Parathyroid adenoma (tissue), 2 donors: ENCODE data around the gene CNGA2.

Source experiments
- H2AFZ ChIP-seq: fragments of 300-600 bp; sonication (generic); one replicate; pipeline ENCODE4 v1.7.0; 2017; ENCODE audit warnings: antibody characterized with exemption, mild to moderate bottlenecking
- H3K27ac ChIP-seq: fragments of 300-600 bp; sonication (generic); one replicate; pipeline ENCODE4 v1.7.0; 2017
- H3K27me3 ChIP-seq: fragments of 300-600 bp; sonication (generic); one replicate; pipeline ENCODE4 v1.7.0; 2017; ENCODE audit warnings: low read length; ENCODE audit not compliant: control insufficient read depth, insufficient read depth
- H3K36me3 ChIP-seq: fragments of 300-600 bp; sonication (generic); one replicate; pipeline ENCODE4 v1.7.0; 2017; ENCODE audit warnings: low read length; ENCODE audit not compliant: control insufficient read depth, insufficient read depth
- H3K4me1 ChIP-seq: fragments of 300-600 bp; sonication (generic); one replicate; pipeline ENCODE4 v1.7.0; 2017; ENCODE audit warnings: control low read depth
- H3K4me2 ChIP-seq: fragments of 300-600 bp; sonication (generic); one replicate; pipeline ENCODE4 v1.7.0; 2017; ENCODE audit warnings: low read length
- H3K4me3 ChIP-seq: fragments of 300-600 bp; sonication (generic); one replicate; pipeline ENCODE4 v1.7.0; 2017; ENCODE audit warnings: low read depth, low read length
- H3K79me2 ChIP-seq: fragments of 300-600 bp; sonication (generic); one replicate; pipeline ENCODE4 v1.7.0; 2017; ENCODE audit warnings: control low read depth
- H3K9ac ChIP-seq: fragments of 300-600 bp; sonication (generic); one replicate; pipeline ENCODE4 v1.7.0; 2017; ENCODE audit warnings: mild to moderate bottlenecking
- H3K9me3 ChIP-seq: fragments of 300-600 bp; sonication (generic); one replicate; pipeline ENCODE4 v1.7.0; 2017; ENCODE audit warnings: low read length; ENCODE audit not compliant: control insufficient read depth
- TF ChIP-seq, protein P1 (sequence below): fragments of 300-600 bp; sonication (generic); IDR thresholded peaks from one replicate; pipeline ENCODE4 v1.7.0; 2017; ENCODE audit warnings: antibody characterized with exemption, mild to moderate bottlenecking
- donor health status: primary hyperparathyroidism.

CNGA2 gene

GRCh38 chrX:151734446-151734845 lies at the start of gene CNGA2:
CNGA2 (plus strand) TSS chrX:151734746; CDS start chrX:151738484, 3,738 bp downstream.
- Histone ChIP-seq H2AFZ (no peak within 1 kb of the TSS), H3K27me3 (no peaks in the 10 kb centered on the region), H3K79me2 (no peaks in the 10 kb centered on the region), H3K9me3 (no peaks in the 10 kb centered on the region), H3K27ac (no peak within 1 kb of the TSS), H3K4me3 (no peak within 1 kb of the TSS), H3K9ac (no peak within 1 kb of the TSS), H3K4me2 (no peak within 1 kb of the TSS), H3K4me1 (no peaks in the 10 kb centered on the region), H3K36me3 (no peaks in the 10 kb centered on the region)
- TF ChIP-seq, protein P1, sequence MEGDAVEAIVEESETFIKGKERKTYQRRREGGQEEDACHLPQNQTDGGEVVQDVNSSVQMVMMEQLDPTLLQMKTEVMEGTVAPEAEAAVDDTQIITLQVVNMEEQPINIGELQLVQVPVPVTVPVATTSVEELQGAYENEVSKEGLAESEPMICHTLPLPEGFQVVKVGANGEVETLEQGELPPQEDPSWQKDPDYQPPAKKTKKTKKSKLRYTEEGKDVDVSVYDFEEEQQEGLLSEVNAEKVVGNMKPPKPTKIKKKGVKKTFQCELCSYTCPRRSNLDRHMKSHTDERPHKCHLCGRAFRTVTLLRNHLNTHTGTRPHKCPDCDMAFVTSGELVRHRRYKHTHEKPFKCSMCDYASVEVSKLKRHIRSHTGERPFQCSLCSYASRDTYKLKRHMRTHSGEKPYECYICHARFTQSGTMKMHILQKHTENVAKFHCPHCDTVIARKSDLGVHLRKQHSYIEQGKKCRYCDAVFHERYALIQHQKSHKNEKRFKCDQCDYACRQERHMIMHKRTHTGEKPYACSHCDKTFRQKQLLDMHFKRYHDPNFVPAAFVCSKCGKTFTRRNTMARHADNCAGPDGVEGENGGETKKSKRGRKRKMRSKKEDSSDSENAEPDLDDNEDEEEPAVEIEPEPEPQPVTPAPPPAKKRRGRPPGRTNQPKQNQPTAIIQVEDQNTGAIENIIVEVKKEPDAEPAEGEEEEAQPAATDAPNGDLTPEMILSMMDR: no peak

DNA sequence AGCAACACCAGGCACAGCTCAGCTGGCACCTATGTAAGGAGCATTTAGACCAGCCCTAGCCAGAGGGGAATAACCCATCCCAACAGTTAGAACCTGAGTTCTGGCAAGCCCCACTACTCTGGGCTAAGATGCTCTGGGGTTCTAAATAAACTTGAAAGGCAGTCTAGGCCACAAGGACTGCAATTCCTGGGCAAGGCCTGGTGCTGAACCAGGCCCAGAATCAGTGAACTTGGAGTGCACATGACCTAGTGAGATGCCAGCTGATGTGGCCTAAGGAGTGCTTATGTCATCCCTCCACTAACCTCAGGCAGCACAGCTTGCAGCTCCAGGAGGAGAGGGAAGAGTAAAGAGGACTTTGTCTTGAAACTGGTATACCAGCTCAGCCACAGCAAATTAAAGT lies 46.9 kb upstream of the CNGA2 start:
- Histone ChIP-seq H3K79me2 (no peaks in the 10 kb centered on the region), H3K27ac (no peak overlapping the region), H3K4me2 (no peak overlapping the region), H3K4me1 (no peaks in the 10 kb centered on the region), H3K4me3 (no peak overlapping the region), H3K9me3 (no peaks in the 10 kb centered on the region), H2AFZ (no peak overlapping the region), H3K27me3 (no peaks in the 10 kb centered on the region), H3K9ac (no peak overlapping the region), H3K36me3 (no peaks in the 10 kb centered on the region)
- TF ChIP-seq, protein P1: no peak

DNA sequence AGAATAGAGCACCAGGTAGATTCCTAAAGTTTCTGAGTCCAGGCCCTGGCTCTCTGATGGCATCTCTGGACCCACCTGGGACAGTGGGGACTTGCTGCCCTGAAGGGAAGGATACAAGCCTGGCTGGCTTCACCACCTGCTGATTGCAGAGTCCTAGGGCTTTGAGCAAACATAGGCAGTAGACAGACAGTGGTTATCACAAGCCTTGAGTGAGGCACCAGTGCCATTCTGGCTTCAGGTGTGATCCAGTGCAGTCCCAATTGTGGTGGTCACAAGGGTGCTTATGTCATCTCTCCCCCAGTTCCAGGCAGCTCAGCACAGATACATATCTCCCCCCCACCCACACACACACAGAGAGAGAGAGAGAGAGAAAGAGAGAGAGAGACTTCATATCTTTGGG lies 45.9 kb upstream of the CNGA2 start:
- H2AFZ ChIP-seq: no peak overlapping the region
- H3K4me3 ChIP-seq: no peak overlapping the region
- H3K27me3 ChIP-seq: no peaks in the 10 kb centered on the region
- no peaks in the 10 kb centered on the region for H3K4me1 ChIP-seq
- no peak overlapping the region for H3K9ac ChIP-seq
- TF ChIP-seq, protein P1: no peak
- no peaks in the 10 kb centered on the region for H3K9me3 ChIP-seq
- no peaks in the 10 kb centered on the region for H3K36me3 ChIP-seq
- H3K79me2 ChIP-seq: no peaks in the 10 kb centered on the region
- H3K4me2 ChIP-seq: no peak overlapping the region
- no peak overlapping the region for H3K27ac ChIP-seq

DNA sequence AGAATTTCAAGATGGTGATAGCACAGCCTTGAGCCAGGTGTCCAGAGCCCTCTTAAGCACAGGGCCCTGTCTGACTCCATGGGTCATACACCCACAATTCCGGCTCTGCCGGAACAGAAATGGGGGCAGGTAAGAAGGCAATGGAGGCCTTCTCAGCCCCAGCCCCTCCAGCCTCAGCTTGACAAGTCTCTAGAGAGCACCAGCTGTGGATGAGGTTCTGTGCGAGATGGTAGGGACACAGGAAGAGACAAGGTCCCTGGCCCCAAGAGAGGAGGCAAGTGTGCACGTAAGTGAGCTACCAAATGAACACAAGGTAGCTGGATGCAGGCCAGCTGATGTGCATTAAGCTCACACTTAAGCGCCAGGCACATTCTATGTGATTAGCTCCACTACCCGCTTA lies 41.7 kb upstream of the CNGA2 start:
- Histone ChIP-seq H3K27ac (no peak overlapping the region), H3K4me3 (no peak overlapping the region)
- TF ChIP-seq, protein P1: no peak

DNA sequence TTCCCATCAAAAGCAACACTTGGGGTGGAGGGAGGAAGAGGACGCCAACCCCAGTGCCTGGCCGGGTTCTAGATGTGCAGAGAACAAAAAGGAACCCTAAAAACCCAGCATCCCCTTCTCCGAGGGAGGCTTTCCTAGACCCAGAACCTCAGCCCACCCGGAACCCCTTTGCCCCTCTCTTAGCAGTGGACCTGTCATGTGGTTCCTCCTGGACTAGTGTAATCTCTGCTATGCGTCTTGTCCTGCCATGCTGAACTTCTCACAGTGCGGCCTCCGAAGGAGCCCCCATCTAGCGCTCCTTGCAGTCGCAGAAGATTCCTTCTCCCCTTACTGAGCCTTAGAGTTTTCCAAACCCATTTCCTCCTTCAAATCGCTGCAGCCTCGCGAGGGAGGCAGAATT lies 40.4 kb upstream of the CNGA2 start:
- H3K27ac ChIP-seq: no peak overlapping the region
- TF ChIP-seq, protein P1: no peak
- no peaks in the 10 kb centered on the region for H3K27me3 ChIP-seq
- H3K79me2 ChIP-seq: no peaks in the 10 kb centered on the region
- H3K9ac ChIP-seq: no peak overlapping the region
- H3K4me2 ChIP-seq: no peak overlapping the region
- no peak overlapping the region for H2AFZ ChIP-seq
- H3K4me1 ChIP-seq: no peaks in the 10 kb centered on the region
- H3K4me3 ChIP-seq: no peak overlapping the region
- H3K9me3 ChIP-seq: no peaks in the 10 kb centered on the region
- H3K36me3 ChIP-seq: no peaks in the 10 kb centered on the region

More for the DNA sequence above, 41.7 kb upstream of the CNGA2 start:
- Histone ChIP-seq H3K27me3 (no peaks in the 10 kb centered on the region), H3K9me3 (no peaks in the 10 kb centered on the region), H2AFZ (no peak overlapping the region), H3K9ac (no peak overlapping the region), H3K79me2 (no peaks in the 10 kb centered on the region), H3K36me3 (no peaks in the 10 kb centered on the region), H3K4me1 (no peaks in the 10 kb centered on the region), H3K4me2 (no peak overlapping the region)
